Glutamatergic neuron (in vitro differentiated cells): ENCODE measurements around the gene GGCX. TPM values are rescaled to one million over a fixed set of nuclear protein-coding genes. Genes with fewer than 3 reads are reported as not detected.

ENCODE experiments used
- DNase-seq: peaks from one replicate; pipeline ENCODE4 v3.0.0; 2022
- H3K27ac Mint-ChIP-seq: one replicate; pipeline ENCODE4 v1.8.0; 2020; ENCODE audit warnings: mild to moderate bottlenecking, mixed read lengths, inconsistent platforms; ENCODE audit not compliant: unreplicated experiment
- H3K27me3 Mint-ChIP-seq: one replicate; pipeline ENCODE4 v1.8.0; 2020; ENCODE audit warnings: mild to moderate bottlenecking, moderate library complexity, mixed read lengths, inconsistent platforms; ENCODE audit not compliant: unreplicated experiment
- H3K36me3 Mint-ChIP-seq: one replicate; pipeline ENCODE4 v1.8.0; 2020; ENCODE audit warnings: mild to moderate bottlenecking, mixed read lengths, inconsistent platforms; ENCODE audit not compliant: unreplicated experiment
- H3K4me1 Mint-ChIP-seq: one replicate; pipeline ENCODE4 v1.8.0; 2020; ENCODE audit warnings: mild to moderate bottlenecking, low read depth, mixed read lengths, inconsistent platforms; ENCODE audit not compliant: unreplicated experiment
- H3K4me3 Mint-ChIP-seq: one replicate; pipeline ENCODE4 v1.8.0; 2020; ENCODE audit warnings: mild to moderate bottlenecking, mixed read lengths, inconsistent platforms; ENCODE audit not compliant: unreplicated experiment
- H3K9me3 Mint-ChIP-seq: one replicate; pipeline ENCODE4 v1.8.0; 2020; ENCODE audit warnings: mild to moderate bottlenecking, moderate library complexity, mixed read lengths, inconsistent platforms; ENCODE audit not compliant: unreplicated experiment
- CTCF ChIP-seq: fragments of 200-600 bp; sonication (generic); IDR thresholded peaks from one replicate; pipeline ENCODE4 v1.5.0; 2021; ENCODE audit not compliant: partially characterized antibody, unreplicated experiment
- total RNA-seq: library from RNA; stranded (reverse); fragmentation: NEBNext Ultra II Directional; extraction: Animal tissue kit (Norgen Biotek cat#: 25700); gene quantifications from one replicate; pipeline ENCODE4 v1.2.1, GENCODE V29; 2021; ENCODE audit not compliant: unreplicated experiment

GGCX gene
- total RNA-seq, 1 donor from 2014 or later = 49.6 TPM

DNA sequence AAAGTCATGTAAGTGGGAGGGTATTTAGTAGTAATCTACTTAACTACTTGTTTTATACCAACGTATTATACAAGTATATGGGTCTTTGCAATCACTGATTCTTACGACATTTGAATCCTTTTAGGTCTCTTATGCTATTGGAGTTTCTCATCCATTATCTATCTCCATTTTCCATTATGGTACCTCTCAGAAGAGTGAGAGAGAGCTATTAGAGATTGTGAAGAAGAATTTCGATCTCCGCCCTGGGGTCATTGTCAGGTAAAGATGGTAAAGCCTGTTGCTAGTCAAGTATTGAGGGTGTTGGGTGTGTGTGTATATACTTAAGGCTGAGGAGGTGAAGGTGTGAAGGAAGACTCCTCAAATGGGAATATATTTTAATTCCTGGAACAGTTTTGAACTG lies 18.5 kb downstream of the GGCX start:
- peaks cover 13% of the 10 kb centered on the region for H3K9me3 Mint-ChIP-seq
- peak overlapping the region; percentile 14 for H3K27ac Mint-ChIP-seq
- H3K4me3 Mint-ChIP-seq = peak overlapping the region; percentile 100
- H3K27me3 Mint-ChIP-seq = peaks cover 13% of the 10 kb centered on the region
- TF ChIP-seq CTCF = no peak
- peaks cover 29% of the 10 kb centered on the region for H3K4me1 Mint-ChIP-seq
- H3K36me3 Mint-ChIP-seq = peaks cover 5% of the 10 kb centered on the region
- DNase-seq = no peak

- Mint-ChIP-seq H3K27ac (peak overlapping the region; percentile 14), H3K9me3 (peaks cover 16% of the 10 kb centered on the region), H3K27me3 (peaks cover 12% of the 10 kb centered on the region), H3K4me3 (peak overlapping the region; percentile 100), H3K4me1 (peaks cover 34% of the 10 kb centered on the region), H3K36me3 (peaks cover 5% of the 10 kb centered on the region)
- DNase-seq = no peak
- TF ChIP-seq CTCF = no peak
Measured at GRCh38 chr2:85541753-85542457, 19.4 kb downstream of the GGCX start.

GRCh38 chr2:85541262-85541661 lies 20.0 kb downstream of the GGCX start:
- peaks cover 5% of the 10 kb centered on the region for H3K36me3 Mint-ChIP-seq
- peak overlapping the region; percentile 100 for H3K4me3 Mint-ChIP-seq
- peaks cover 40% of the 10 kb centered on the region for H3K4me1 Mint-ChIP-seq
- no peak for DNase-seq
- peak overlapping the region; percentile 12 for H3K27ac Mint-ChIP-seq
- H3K27me3 Mint-ChIP-seq = peaks cover 12% of the 10 kb centered on the region
- H3K9me3 Mint-ChIP-seq = peaks cover 16% of the 10 kb centered on the region
- TF ChIP-seq CTCF = no peak

DNA sequence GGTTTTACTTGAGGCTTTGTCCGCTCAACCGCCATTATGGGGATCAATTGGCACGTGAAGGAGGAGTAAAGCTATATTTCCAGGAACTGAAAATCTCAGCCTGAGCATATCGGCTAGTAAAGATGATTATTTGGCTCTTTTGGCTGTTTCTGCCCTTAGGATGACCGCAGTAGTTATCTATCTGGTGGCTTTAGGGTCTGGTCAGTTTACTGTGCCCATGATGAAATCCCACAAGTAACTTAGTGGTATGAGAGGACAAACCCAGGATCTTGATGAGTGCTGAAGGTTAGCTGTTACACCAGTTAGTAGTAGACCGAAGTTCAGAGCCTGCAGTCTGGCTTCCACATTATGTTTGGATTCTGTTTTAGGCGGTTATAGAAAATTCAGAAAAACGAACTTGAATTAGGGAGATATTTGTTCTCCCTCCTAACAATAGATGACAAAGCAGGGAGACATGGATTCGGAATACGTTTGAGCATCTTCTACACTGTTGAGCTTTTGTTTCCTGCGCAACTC lies 21.1 kb downstream of the GGCX start:
- Mint-ChIP-seq H3K4me3 (peak overlapping the region; percentile 100), H3K4me1 (peaks cover 41% of the 10 kb centered on the region), H3K36me3 (peaks cover 5% of the 10 kb centered on the region), H3K27me3 (peaks cover 12% of the 10 kb centered on the region), H3K27ac (peak overlapping the region; percentile 91), H3K9me3 (peaks cover 17% of the 10 kb centered on the region)
- DNase-seq = no peak
- no peak for TF ChIP-seq CTCF
